CD14-positive monocyte (primary cell): ENCODE measurements around the gene IMMT. TPM values are rescaled to one million over a fixed set of nuclear protein-coding genes. Genes with fewer than 3 reads are reported as not detected.
A peak's percentile ranks its signal among the peaks of the same experiment; 100 is the strongest.

ENCODE experiments used
- DNase-seq, 3 donors: peaks; one replicate each; pipeline ENCODE4 v3.0.0-alpha.2; 2011 to 2022
- H2AFZ ChIP-seq: 2 replicates; pipeline ENCODE4 v1.6.0; 2012; ENCODE audit warnings: mild to moderate bottlenecking, low read depth, low read length, inconsistent platforms; ENCODE audit not compliant: insufficient read depth, poor library complexity, severe bottlenecking
- H3K27ac ChIP-seq, 2 donors: 1 replicate in 1 of 2; 2 replicates in 1 of 2; pipeline ENCODE4 v1.5.1; 2012 to 2013; ENCODE audit warnings: low read length in 2 of 2, control low read depth in 1 of 2, inconsistent platforms in 1 of 2, low read depth in 1 of 2, mild to moderate bottlenecking in 1 of 2
- H3K27me3 ChIP-seq, 2 donors: one replicate each; pipeline versions ENCODE4 v1.6.0 to v1.6.1; 2011 to 2013; ENCODE audit warnings: low read length in 2 of 2; ENCODE audit not compliant: control insufficient read depth in 2 of 2, insufficient read depth in 2 of 2
- H3K36me3 ChIP-seq, 2 donors: replicated peaks in 1 of 2; 1 replicate in 1 of 2; 2 replicates in 1 of 2; pipeline versions ENCODE4 v1.5.1 to v1.6.1; 2012 to 2013; ENCODE audit warnings: low read length in 2 of 2, control low read depth in 1 of 2, inconsistent platforms in 1 of 2, mild to moderate bottlenecking in 1 of 2; ENCODE audit not compliant: insufficient read depth in 2 of 2, control insufficient read depth in 1 of 2
- H3K4me1 ChIP-seq, 2 donors: 1 replicate in 1 of 2; 2 replicates in 1 of 2; pipeline versions ENCODE4 v1.5.1 to v1.6.1; 2012 to 2013; ENCODE audit warnings: low read length in 2 of 2, control low read depth in 1 of 2, inconsistent platforms in 1 of 2, mild to moderate bottlenecking in 1 of 2, moderate library complexity in 1 of 2; ENCODE audit not compliant: insufficient read depth in 2 of 2, control insufficient read depth in 1 of 2
- H3K4me2 ChIP-seq: replicated peaks from 2 replicates; pipeline ENCODE3; 2012; ENCODE audit warnings: low read length, moderate library complexity, mild to moderate bottlenecking; ENCODE audit not compliant: poor library complexity, severe bottlenecking; ENCODE audit errors: extremely low read depth
- H3K4me3 ChIP-seq, 3 experiments: fragments of 200-600 bp in 1 of 3; sonication (generic) in 1 of 3; replicated peaks in 1 of 3; 1 replicate in 2 of 3; 2 replicates in 1 of 3; pipeline ENCODE4 v1.5.1; 2011 to 2013; ENCODE audit warnings: low read length in 3 of 3, mild to moderate bottlenecking in 3 of 3, control low read depth in 2 of 3, low read depth in 2 of 3, inconsistent platforms in 1 of 3, moderate library complexity in 1 of 3
- H3K79me2 ChIP-seq: 2 replicates; pipeline ENCODE4 v1.6.0; 2012; ENCODE audit warnings: mild to moderate bottlenecking, control low read depth, inconsistent platforms, low read length, moderate library complexity; ENCODE audit not compliant: insufficient read depth
- H3K9ac ChIP-seq: 2 replicates; pipeline ENCODE4 v1.6.0; 2017; ENCODE audit warnings: low read length, mild to moderate bottlenecking; ENCODE audit not compliant: insufficient read depth, poor library complexity, severe bottlenecking
- H3K9me3 ChIP-seq, 2 donors: replicated peaks in 1 of 2; 1 replicate in 1 of 2; 2 replicates in 1 of 2; pipeline versions ENCODE4 v1.5.1 to v1.6.1; 2012 to 2013; ENCODE audit warnings: low read length in 2 of 2, control low read depth in 1 of 2; ENCODE audit not compliant: control insufficient read depth in 1 of 2, insufficient read depth in 1 of 2
- H4K20me1 ChIP-seq: 2 replicates; pipeline ENCODE4 v1.6.0; 2012; ENCODE audit warnings: mild to moderate bottlenecking, low read length, control low read depth, moderate library complexity; ENCODE audit not compliant: insufficient read depth
- H3K27ac Mint-ChIP-seq, 7 donors: one replicate each; pipeline ENCODE4 v1.8.0; 2020; ENCODE audit warnings: mild to moderate bottlenecking in 7 of 7, mixed read lengths in 7 of 7, moderate library complexity in 6 of 7, inconsistent platforms in 2 of 7
- H3K27me3 Mint-ChIP-seq, 3 donors: one replicate each; pipeline ENCODE4 v1.8.0; 2021 to 2022; ENCODE audit warnings: low read depth in 3 of 3, mild to moderate bottlenecking in 3 of 3, mixed read lengths in 3 of 3, moderate library complexity in 3 of 3, inconsistent platforms in 1 of 3
- H3K36me3 Mint-ChIP-seq, 2 donors: one replicate each; pipeline ENCODE4 v1.8.0; 2020; ENCODE audit warnings: mixed read lengths in 2 of 2, inconsistent platforms in 1 of 2, mild to moderate bottlenecking in 1 of 2
- H3K4me1 Mint-ChIP-seq: one replicate; pipeline ENCODE4 v1.8.0; 2020; ENCODE audit warnings: mild to moderate bottlenecking, mixed read lengths
- H3K4me3 Mint-ChIP-seq, 2 donors: one replicate each; pipeline ENCODE4 v1.8.0; 2020; ENCODE audit warnings: mild to moderate bottlenecking in 2 of 2, mixed read lengths in 2 of 2, moderate library complexity in 1 of 2
- H3K9me3 Mint-ChIP-seq, 7 donors: one replicate each; pipeline ENCODE4 v1.8.0; 2020 to 2022; ENCODE audit warnings: mixed read lengths in 7 of 7, mild to moderate bottlenecking in 6 of 7, moderate library complexity in 6 of 7, inconsistent platforms in 2 of 7
- CTCF ChIP-seq: fragments of 200-600 bp; IDR thresholded peaks from one replicate; pipeline ENCODE4 v1.8.0; 2022; ENCODE audit warnings: antibody characterized with exemption, mild to moderate bottlenecking
- WGBS: methylation state at CpG from one replicate; pipeline ENCODE4 v1.1.5; 2013; ENCODE audit warnings: missing lambda C conversion rate; ENCODE audit not compliant: insufficient coverage; 5-methylcytosine and 5-hydroxymethylcytosine counted together
- intact Hi-C, 2 donors: fragments of 100-400 bp; cut with micrococcal nuclease; formaldehyde crosslinking; loops; one replicate each; pipeline versions ENCODE4 v1.15.0 to v1.15.1; 2023
- polyA plus RNA-seq, 3 donors: library from polyadenylated mRNA; depleted of rRNA in 1 of 3; unstranded in 2 of 3; stranded (reverse) in 1 of 3; fragments of 300-500 nt in 2 of 3; fragments of >200 nt in 1 of 3; fragmentation: Illumina TruSeq in 2 of 3; gene quantifications; 1 replicate in 2 of 3; 2 replicates in 1 of 3; pipeline ENCODE4 v1.2.3, GENCODE V29; 2012 to 2021

Gene IMMT
- polyA plus RNA-seq, 3 donors, result 24.3 to 54.0 (median 41.2) TPM

GRCh38 chr2:86150502-86150901 is 44.8 kb downstream of the IMMT start:
- no peaks in the 10 kb centered on the region for H3K4me1 ChIP-seq
- H3K9me3 ChIP-seq, result no peaks in the 10 kb centered on the region
- peak overlapping the region in 1 of 2 donors; percentile 11 for H3K27ac ChIP-seq
- H2AFZ ChIP-seq, result no peak overlapping the region
- Mint-ChIP-seq H3K9me3 (no peaks in the 10 kb centered on the region), H3K4me3 (no peak overlapping the region), H3K27me3 (peaks cover 0 to 3% (median 0%) of the 10 kb centered on the region in 3 donors), H3K36me3 (peaks cover 75 to 90% of the 10 kb centered on the region in 2 donors), H3K4me1 (no peaks in the 10 kb centered on the region), H3K27ac (peak overlapping the region in 1 of 7 donors; percentile 10)
- H3K4me2 ChIP-seq, result no peak overlapping the region
- WGBS, result 100% methylated on average over 1 of the region's 2 CpGs
- DNase-seq, result no peak
- no peak overlapping the region for H3K9ac ChIP-seq
- H4K20me1 ChIP-seq, result peaks cover 8% of the 10 kb centered on the region
- H3K27me3 ChIP-seq, result no peaks in the 10 kb centered on the region
- H3K4me3 ChIP-seq, result no peak overlapping the region
- H3K79me2 ChIP-seq, result no peaks in the 10 kb centered on the region
- intact Hi-C loops, result no loop called here
- TF ChIP-seq CTCF, result no peak
- peaks cover 71 to 96% of the 10 kb centered on the region in 2 donors for H3K36me3 ChIP-seq

GRCh38 chr2:86147793-86148192 is 47.5 kb downstream of the IMMT start:
- Histone ChIP-seq H2AFZ (no peak overlapping the region), H3K79me2 (no peaks in the 10 kb centered on the region), H3K4me3 (no peak overlapping the region), H3K27ac (peak overlapping the region in 1 of 2 donors; percentile 38), H3K9ac (no peak overlapping the region), H3K4me2 (no peak overlapping the region), H3K27me3 (no peaks in the 10 kb centered on the region), H4K20me1 (peaks cover 14% of the 10 kb centered on the region), H3K4me1 (peaks cover 6 to 13% of the 10 kb centered on the region in 2 donors), H3K9me3 (no peaks in the 10 kb centered on the region), H3K36me3 (peaks cover 75 to 97% of the 10 kb centered on the region in 2 donors)
- DNase-seq, result no peak
- WGBS, result 90% methylated on average over 2 of the region's 2 CpGs
- H3K4me3 Mint-ChIP-seq, result no peak overlapping the region
- no peaks in the 10 kb centered on the region for H3K9me3 Mint-ChIP-seq
- peaks cover 0 to 2% (median 0%) of the 10 kb centered on the region in 3 donors for H3K27me3 Mint-ChIP-seq
- intact Hi-C loops, result no loop called here
- H3K27ac Mint-ChIP-seq, result no peak overlapping the region
- H3K4me1 Mint-ChIP-seq, result peaks cover 14% of the 10 kb centered on the region
- TF ChIP-seq CTCF, result no peak
- H3K36me3 Mint-ChIP-seq, result peaks cover 75 to 86% of the 10 kb centered on the region in 2 donors
